HepG2 (cell line): Measurements from ENCODE around the gene TPX2. TPM values are rescaled to one million over a fixed set of nuclear protein-coding genes. Genes with fewer than 3 reads are reported as not detected.
A peak's percentile ranks its signal among the peaks of the same experiment; 100 is the strongest.

Experiments used
- BCL3 ChIP-seq: sonication (generic); formaldehyde crosslinking; IDR thresholded peaks from 2 replicates; pipeline ENCODE4 v1.5.1; 2020; ENCODE audit warnings: mild to moderate bottlenecking, missing genetic modification reagents, moderate library complexity
- CENPBD1 ChIP-seq: sonication (generic); formaldehyde crosslinking; IDR thresholded peaks from 2 replicates; pipeline ENCODE4 v1.8.0; 2022; ENCODE audit warnings: missing genetic modification reagents, low read depth, mild to moderate bottlenecking, borderline replicate concordance
- POLR2G ChIP-seq: fragments of 200-400 bp; formaldehyde crosslinking; IDR thresholded peaks from 2 replicates; pipeline ENCODE4 v1.6.1; 2018; ENCODE audit warnings: mild to moderate bottlenecking, low read depth, low read length, moderate library complexity
- SMC3 ChIP-seq: IDR thresholded peaks from 2 replicates; pipeline ENCODE4 v1.6.1; 2011; ENCODE audit warnings: low read length, improper control_type of control experiment
- ZSCAN9 ChIP-seq: IDR thresholded peaks from 2 replicates; pipeline ENCODE4 v1.6.1; 2016; ENCODE audit warnings: borderline replicate concordance
- polyA plus RNA-seq, 8 experiments: library from polyadenylated mRNA; depleted of rRNA in 3 of 8; stranded (reverse) in 7 of 8; unstranded in 1 of 8; fragments of >200 nt; fragmentation: Illumina TruSeq in 4 of 8; extraction: Trizol in 4 of 8; gene quantifications; 2 replicates each; pipeline versions ENCODE4 v1.2.1 to v1.2.3, GENCODE V29; 2011 to 2016; ENCODE audit warnings: low read depth in 4 of 8, missing spikeins in 1 of 8, mixed read lengths in 1 of 8; ENCODE audit not compliant: insufficient read depth in 1 of 8
- total RNA-seq, 5 experiments: library from RNA; depleted of rRNA; stranded (reverse); fragments of >200 nt; fragmentation: Illumina TruSeq; extraction: Trizol; gene quantifications; 2 replicates each; pipeline ENCODE4 v1.2.3, GENCODE V29; 2016; ENCODE audit warnings: low read depth in 1 of 5
- TF ChIP-seq, protein P1 (sequence below): sonication (generic); formaldehyde crosslinking; IDR thresholded peaks from 2 replicates; pipeline ENCODE4 v1.9.0; 2021; ENCODE audit warnings: mild to moderate bottlenecking, missing genetic modification reagents
- TF ChIP-seq, protein P2 (sequence below), 2 experiments: sonication (generic) in 1 of 2; formaldehyde crosslinking in 1 of 2; IDR thresholded peaks; 2 replicates each; pipeline versions ENCODE4 v1.4.0 to v1.6.1; 2016 to 2020; ENCODE audit warnings: borderline replicate concordance in 1 of 2, low read depth in 1 of 2, mild to moderate bottlenecking in 1 of 2, missing genetic modification reagents in 1 of 2
- TF ChIP-seq, protein P3 (sequence below): IDR thresholded peaks from 2 replicates; pipeline ENCODE4 v1.6.1; 2016; ENCODE audit warnings: control low read depth

The TPX2 gene
- total and polyA plus RNA-seq, 2 of the 13 experiments (the other 11 are each of a cell fraction or from before 2014, with no cell fraction given), result 34.3 to 124 TPM

DNA sequence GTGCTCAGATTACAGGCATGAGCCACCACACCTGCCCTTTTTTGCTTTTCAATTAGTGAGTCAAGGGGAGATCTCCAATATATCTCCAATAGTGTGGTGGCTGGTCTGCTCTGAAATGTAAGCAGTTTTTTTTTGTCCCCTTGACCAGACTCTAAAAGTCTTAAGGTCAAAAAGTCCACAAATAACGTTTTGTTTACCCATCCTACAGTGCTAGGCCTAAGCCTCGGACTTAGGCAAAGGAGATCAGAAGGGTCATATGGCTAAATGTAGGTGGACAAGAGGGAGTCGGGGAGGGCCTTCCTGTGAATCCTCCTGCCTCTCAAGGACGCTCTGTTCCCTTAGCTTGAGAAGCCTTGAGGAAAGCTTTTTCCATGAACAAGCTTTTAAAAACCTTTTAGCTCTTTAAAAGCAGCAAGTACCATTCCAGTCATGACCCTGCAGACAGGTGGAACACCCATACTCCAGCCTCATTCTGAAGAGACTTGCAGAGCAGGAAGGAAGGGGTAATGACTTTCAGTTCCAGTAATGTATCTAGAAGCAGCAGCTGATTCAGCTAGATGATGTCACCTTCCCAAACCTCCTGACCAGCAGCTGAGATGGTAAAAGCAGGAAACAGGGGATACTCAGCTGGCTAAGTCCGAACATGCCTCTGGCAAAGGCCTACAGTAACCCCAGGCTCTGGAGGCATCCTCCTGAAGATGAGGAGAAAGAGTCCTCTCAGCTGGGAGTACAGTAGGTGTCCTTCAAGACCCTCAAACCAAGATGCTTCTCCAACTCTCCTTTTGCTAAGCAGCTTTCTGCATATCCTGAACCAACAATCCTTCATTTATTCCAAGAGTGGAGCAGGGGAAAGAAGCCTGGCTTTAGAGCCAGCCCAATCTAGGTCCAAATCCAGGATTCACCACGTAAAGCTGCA, 40.0 kb upstream of the TPX2 start (continued):
- TF ChIP-seq, protein P1, sequence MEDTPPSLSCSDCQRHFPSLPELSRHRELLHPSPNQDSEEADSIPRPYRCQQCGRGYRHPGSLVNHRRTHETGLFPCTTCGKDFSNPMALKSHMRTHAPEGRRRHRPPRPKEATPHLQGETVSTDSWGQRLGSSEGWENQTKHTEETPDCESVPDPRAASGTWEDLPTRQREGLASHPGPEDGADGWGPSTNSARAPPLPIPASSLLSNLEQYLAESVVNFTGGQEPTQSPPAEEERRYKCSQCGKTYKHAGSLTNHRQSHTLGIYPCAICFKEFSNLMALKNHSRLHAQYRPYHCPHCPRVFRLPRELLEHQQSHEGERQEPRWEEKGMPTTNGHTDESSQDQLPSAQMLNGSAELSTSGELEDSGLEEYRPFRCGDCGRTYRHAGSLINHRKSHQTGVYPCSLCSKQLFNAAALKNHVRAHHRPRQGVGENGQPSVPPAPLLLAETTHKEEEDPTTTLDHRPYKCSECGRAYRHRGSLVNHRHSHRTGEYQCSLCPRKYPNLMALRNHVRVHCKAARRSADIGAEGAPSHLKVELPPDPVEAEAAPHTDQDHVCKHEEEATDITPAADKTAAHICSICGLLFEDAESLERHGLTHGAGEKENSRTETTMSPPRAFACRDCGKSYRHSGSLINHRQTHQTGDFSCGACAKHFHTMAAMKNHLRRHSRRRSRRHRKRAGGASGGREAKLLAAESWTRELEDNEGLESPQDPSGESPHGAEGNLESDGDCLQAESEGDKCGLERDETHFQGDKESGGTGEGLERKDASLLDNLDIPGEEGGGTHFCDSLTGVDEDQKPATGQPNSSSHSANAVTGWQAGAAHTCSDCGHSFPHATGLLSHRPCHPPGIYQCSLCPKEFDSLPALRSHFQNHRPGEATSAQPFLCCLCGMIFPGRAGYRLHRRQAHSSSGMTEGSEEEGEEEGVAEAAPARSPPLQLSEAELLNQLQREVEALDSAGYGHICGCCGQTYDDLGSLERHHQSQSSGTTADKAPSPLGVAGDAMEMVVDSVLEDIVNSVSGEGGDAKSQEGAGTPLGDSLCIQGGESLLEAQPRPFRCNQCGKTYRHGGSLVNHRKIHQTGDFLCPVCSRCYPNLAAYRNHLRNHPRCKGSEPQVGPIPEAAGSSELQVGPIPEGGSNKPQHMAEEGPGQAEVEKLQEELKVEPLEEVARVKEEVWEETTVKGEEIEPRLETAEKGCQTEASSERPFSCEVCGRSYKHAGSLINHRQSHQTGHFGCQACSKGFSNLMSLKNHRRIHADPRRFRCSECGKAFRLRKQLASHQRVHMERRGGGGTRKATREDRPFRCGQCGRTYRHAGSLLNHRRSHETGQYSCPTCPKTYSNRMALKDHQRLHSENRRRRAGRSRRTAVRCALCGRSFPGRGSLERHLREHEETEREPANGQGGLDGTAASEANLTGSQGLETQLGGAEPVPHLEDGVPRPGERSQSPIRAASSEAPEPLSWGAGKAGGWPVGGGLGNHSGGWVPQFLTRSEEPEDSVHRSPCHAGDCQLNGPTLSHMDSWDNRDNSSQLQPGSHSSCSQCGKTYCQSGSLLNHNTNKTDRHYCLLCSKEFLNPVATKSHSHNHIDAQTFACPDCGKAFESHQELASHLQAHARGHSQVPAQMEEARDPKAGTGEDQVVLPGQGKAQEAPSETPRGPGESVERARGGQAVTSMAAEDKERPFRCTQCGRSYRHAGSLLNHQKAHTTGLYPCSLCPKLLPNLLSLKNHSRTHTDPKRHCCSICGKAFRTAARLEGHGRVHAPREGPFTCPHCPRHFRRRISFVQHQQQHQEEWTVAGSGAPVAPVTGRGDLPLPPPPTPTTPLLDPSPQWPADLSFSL, result no peak
- TF ChIP-seq ZSCAN9 (CRISPR knock-in tag) (peak; percentile 81), BCL3 (no peak; the same call in 1 of the 2 replicates), CENPBD1 (CRISPR knock-in tag) (no peak), SMC3 (no peak; the same call in 1 of the 2 replicates), POLR2G (peak; percentile 58)
- TF ChIP-seq, protein P2, sequence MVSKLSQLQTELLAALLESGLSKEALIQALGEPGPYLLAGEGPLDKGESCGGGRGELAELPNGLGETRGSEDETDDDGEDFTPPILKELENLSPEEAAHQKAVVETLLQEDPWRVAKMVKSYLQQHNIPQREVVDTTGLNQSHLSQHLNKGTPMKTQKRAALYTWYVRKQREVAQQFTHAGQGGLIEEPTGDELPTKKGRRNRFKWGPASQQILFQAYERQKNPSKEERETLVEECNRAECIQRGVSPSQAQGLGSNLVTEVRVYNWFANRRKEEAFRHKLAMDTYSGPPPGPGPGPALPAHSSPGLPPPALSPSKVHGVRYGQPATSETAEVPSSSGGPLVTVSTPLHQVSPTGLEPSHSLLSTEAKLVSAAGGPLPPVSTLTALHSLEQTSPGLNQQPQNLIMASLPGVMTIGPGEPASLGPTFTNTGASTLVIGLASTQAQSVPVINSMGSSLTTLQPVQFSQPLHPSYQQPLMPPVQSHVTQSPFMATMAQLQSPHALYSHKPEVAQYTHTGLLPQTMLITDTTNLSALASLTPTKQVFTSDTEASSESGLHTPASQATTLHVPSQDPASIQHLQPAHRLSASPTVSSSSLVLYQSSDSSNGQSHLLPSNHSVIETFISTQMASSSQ (IDR thresholded peaks at IDR 0.05; ENCODE audit: low read depth), result no peak
- TF ChIP-seq, protein P2 (CRISPR knock-in tag; IDR thresholded peaks at IDR 0.05; ENCODE audit: borderline replicate concordance), result no peak
- TF ChIP-seq, protein P3, sequence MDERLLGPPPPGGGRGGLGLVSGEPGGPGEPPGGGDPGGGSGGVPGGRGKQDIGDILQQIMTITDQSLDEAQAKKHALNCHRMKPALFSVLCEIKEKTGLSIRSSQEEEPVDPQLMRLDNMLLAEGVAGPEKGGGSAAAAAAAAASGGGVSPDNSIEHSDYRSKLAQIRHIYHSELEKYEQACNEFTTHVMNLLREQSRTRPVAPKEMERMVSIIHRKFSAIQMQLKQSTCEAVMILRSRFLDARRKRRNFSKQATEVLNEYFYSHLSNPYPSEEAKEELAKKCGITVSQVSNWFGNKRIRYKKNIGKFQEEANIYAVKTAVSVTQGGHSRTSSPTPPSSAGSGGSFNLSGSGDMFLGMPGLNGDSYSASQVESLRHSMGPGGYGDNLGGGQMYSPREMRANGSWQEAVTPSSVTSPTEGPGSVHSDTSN, result no peak
